Measurements from ENCODE around the gene OSMR.

OSMR gene

DNA sequence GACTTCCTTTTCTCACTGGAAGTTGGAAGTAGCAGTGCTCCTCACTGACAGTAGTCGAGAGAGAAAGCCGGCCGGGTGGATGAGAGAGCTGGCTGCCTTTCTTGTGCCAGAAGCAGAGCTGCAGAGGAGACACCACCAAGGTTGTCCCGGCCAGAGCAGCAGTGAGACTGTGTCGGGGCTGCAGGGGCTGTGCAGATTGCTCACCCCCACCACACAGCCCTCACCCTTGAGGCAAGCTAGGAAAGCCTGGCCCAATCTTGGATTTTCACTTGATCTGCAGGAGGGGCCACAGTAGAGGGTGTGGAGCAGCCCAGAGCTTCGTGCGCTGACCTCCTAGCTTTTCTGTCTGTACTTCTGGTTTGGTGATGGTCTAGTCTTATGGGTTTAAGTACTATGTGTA is 9.1 kb downstream of the OSMR start:
- H3K4me1 ChIP-seq (ENCODE audit: control insufficient read depth, insufficient read depth, low read length) = no peaks in the 10 kb centered on the region
- TF ChIP-seq KLF8 (tag by site-specific recombination; IDR thresholded peaks at IDR 0.05) = no peak
- TF ChIP-seq, protein P1, sequence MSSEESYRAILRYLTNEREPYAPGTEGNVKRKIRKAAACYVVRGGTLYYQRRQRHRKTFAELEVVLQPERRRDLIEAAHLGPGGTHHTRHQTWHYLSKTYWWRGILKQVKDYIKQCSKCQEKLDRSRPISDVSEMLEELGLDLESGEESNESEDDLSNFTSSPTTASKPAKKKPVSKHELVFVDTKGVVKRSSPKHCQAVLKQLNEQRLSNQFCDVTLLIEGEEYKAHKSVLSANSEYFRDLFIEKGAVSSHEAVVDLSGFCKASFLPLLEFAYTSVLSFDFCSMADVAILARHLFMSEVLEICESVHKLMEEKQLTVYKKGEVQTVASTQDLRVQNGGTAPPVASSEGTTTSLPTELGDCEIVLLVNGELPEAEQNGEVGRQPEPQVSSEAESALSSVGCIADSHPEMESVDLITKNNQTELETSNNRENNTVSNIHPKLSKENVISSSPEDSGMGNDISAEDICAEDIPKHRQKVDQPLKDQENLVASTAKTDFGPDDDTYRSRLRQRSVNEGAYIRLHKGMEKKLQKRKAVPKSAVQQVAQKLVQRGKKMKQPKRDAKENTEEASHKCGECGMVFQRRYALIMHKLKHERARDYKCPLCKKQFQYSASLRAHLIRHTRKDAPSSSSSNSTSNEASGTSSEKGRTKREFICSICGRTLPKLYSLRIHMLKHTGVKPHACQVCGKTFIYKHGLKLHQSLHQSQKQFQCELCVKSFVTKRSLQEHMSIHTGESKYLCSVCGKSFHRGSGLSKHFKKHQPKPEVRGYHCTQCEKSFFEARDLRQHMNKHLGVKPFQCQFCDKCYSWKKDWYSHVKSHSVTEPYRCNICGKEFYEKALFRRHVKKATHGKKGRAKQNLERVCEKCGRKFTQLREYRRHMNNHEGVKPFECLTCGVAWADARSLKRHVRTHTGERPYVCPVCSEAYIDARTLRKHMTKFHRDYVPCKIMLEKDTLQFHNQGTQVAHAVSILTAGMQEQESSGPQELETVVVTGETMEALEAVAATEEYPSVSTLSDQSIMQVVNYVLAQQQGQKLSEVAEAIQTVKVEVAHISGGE (tag by site-specific recombination; conservative IDR thresholded peaks at IDR 0.05; ENCODE audit: low read depth) = no peak
- TF ChIP-seq, protein P2, sequence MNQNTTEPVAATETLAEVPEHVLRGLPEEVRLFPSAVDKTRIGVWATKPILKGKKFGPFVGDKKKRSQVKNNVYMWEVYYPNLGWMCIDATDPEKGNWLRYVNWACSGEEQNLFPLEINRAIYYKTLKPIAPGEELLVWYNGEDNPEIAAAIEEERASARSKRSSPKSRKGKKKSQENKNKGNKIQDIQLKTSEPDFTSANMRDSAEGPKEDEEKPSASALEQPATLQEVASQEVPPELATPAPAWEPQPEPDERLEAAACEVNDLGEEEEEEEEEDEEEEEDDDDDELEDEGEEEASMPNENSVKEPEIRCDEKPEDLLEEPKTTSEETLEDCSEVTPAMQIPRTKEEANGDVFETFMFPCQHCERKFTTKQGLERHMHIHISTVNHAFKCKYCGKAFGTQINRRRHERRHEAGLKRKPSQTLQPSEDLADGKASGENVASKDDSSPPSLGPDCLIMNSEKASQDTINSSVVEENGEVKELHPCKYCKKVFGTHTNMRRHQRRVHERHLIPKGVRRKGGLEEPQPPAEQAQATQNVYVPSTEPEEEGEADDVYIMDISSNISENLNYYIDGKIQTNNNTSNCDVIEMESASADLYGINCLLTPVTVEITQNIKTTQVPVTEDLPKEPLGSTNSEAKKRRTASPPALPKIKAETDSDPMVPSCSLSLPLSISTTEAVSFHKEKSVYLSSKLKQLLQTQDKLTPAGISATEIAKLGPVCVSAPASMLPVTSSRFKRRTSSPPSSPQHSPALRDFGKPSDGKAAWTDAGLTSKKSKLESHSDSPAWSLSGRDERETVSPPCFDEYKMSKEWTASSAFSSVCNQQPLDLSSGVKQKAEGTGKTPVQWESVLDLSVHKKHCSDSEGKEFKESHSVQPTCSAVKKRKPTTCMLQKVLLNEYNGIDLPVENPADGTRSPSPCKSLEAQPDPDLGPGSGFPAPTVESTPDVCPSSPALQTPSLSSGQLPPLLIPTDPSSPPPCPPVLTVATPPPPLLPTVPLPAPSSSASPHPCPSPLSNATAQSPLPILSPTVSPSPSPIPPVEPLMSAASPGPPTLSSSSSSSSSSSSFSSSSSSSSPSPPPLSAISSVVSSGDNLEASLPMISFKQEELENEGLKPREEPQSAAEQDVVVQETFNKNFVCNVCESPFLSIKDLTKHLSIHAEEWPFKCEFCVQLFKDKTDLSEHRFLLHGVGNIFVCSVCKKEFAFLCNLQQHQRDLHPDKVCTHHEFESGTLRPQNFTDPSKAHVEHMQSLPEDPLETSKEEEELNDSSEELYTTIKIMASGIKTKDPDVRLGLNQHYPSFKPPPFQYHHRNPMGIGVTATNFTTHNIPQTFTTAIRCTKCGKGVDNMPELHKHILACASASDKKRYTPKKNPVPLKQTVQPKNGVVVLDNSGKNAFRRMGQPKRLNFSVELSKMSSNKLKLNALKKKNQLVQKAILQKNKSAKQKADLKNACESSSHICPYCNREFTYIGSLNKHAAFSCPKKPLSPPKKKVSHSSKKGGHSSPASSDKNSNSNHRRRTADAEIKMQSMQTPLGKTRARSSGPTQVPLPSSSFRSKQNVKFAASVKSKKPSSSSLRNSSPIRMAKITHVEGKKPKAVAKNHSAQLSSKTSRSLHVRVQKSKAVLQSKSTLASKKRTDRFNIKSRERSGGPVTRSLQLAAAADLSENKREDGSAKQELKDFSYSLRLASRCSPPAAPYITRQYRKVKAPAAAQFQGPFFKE (tag by site-specific recombination; IDR thresholded peaks at IDR 0.05; ENCODE audit: borderline replicate concordance) = no peak
- no peak for TF ChIP-seq ZNF514 (tag by site-specific recombination; IDR thresholded peaks at IDR 0.05)
- TF ChIP-seq ZNF138 (tag by site-specific recombination; IDR thresholded peaks at IDR 0.05; ENCODE audit: borderline replicate concordance) = no peak
- no peak for TF ChIP-seq ZNF426 (tag by site-specific recombination; IDR thresholded peaks at IDR 0.05)
- no peak for TF ChIP-seq ZNF48 (tag by site-specific recombination; IDR thresholded peaks at IDR 0.05)
- TF ChIP-seq, protein P3, sequence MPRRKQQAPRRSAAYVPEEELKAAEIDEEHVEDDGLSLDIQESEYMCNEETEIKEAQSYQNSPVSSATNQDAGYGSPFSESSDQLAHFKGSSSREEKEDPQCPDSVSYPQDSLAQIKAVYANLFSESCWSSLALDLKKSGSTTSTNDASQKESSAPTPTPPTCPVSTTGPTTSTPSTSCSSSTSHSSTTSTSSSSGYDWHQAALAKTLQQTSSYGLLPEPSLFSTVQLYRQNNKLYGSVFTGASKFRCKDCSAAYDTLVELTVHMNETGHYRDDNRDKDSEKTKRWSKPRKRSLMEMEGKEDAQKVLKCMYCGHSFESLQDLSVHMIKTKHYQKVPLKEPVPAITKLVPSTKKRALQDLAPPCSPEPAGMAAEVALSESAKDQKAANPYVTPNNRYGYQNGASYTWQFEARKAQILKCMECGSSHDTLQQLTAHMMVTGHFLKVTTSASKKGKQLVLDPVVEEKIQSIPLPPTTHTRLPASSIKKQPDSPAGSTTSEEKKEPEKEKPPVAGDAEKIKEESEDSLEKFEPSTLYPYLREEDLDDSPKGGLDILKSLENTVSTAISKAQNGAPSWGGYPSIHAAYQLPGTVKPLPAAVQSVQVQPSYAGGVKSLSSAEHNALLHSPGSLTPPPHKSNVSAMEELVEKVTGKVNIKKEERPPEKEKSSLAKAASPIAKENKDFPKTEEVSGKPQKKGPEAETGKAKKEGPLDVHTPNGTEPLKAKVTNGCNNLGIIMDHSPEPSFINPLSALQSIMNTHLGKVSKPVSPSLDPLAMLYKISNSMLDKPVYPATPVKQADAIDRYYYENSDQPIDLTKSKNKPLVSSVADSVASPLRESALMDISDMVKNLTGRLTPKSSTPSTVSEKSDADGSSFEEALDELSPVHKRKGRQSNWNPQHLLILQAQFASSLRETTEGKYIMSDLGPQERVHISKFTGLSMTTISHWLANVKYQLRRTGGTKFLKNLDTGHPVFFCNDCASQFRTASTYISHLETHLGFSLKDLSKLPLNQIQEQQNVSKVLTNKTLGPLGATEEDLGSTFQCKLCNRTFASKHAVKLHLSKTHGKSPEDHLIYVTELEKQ (tag by site-specific recombination; IDR thresholded peaks at IDR 0.05; ENCODE audit: borderline replicate concordance) = no peak
- no peak for TF ChIP-seq ZNF266 (tag by site-specific recombination; IDR thresholded peaks at IDR 0.05; ENCODE audit: low read depth)
- H3K9me3 ChIP-seq (ENCODE audit: control insufficient read depth, insufficient read depth, low read depth, low read length) = no peaks in the 10 kb centered on the region
- H3K4me3 ChIP-seq (ENCODE audit: low read depth, low read length) = no peak overlapping the region
- CTCF ChIA-PET = no interaction called here
- H3K36me3 ChIP-seq (ENCODE audit: control insufficient read depth in 2 of 2, insufficient read depth in 1 of 2, low read length in 2 of 2) = no peaks in the 10 kb centered on the region
- POLR2A ChIA-PET = no interaction called here
- H3K27ac ChIP-seq (ENCODE audit: extremely low read depth, low read depth, low read length) = no peak overlapping the region

DNA sequence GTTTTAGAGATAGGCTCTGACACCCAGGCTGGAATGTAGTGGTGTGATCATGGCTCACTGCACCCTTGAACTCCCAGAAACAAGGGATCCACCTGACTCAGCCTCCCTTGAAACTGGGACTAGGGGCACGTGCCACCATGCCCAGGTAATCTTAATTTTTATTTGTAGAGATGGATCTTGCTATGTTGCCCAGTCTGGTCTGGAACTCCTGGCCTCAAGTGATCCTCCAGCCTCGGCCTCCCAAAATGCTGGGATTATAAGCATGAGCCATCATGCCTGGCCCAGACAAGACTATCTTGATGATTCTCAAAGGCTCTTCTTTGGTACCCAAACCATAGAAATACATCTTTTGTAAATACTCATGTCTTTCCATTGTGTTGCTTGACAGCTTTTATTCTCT is 10.8 kb downstream of the OSMR start:
- POLR2A ChIA-PET = no interaction called here
- CTCF ChIA-PET = no interaction called here
- no peaks in the 10 kb centered on the region for H3K4me1 ChIP-seq (ENCODE audit: control insufficient read depth, insufficient read depth, low read length)
- no peak overlapping the region for H3K27ac ChIP-seq (ENCODE audit: extremely low read depth, low read depth, low read length)
- H3K4me3 ChIP-seq (ENCODE audit: low read depth, low read length) = no peak overlapping the region
- no peaks in the 10 kb centered on the region for H3K36me3 ChIP-seq (ENCODE audit: control insufficient read depth in 2 of 2, insufficient read depth in 1 of 2, low read length in 2 of 2)
- no peaks in the 10 kb centered on the region for H3K9me3 ChIP-seq (ENCODE audit: control insufficient read depth, insufficient read depth, low read depth, low read length)
- TF ChIP-seq ZNF121 (tag by site-specific recombination; IDR thresholded peaks at IDR 0.05) (peak; percentile 50; the same call in 1 of the 2 replicates), ZNF629 (tag by site-specific recombination; IDR thresholded peaks at IDR 0.05) (no peak), ZNF311 (tag by site-specific recombination; IDR thresholded peaks at IDR 0.05; ENCODE audit: borderline replicate concordance) (no peak), ZNF571 (tag by site-specific recombination; IDR thresholded peaks at IDR 0.05) (no peak)

Measured in HEK293 (cell line).